ENCODE results near the gene PPP6R2. TPM values are rescaled to one million over a fixed set of nuclear protein-coding genes. Genes with fewer than 3 reads are reported as not detected.
A peak's percentile ranks its signal among the peaks of the same experiment; 100 is the strongest.

Gene PPP6R2
- total and polyA plus RNA-seq, 2 of the 4 experiments (the other 2 are of a cell fraction): 49.2 to 51.6 TPM

- H4K91ac ChIP-seq (ENCODE audit: insufficient read depth, low read depth, low read length): no peak overlapping the region
- H3K9me3 ChIP-seq (ENCODE audit: control insufficient read depth, insufficient read depth, low read length): no peaks in the 10 kb centered on the region
- no peak overlapping the region for H2BK20ac ChIP-seq (ENCODE audit: low read depth, low read length)
- in situ Hi-C loops (cut with MboI; ENCODE audit: low sequenced_read_pairs) (no loop called here), dilution Hi-C loops (cut with HindIII; ENCODE audit: low sequenced_read_pairs, unreplicated experiment) (no loop called here), intact Hi-C loops (cut with micrococcal nuclease) (no loop called here)
- BruUV-seq (replicated peaks): no TSS peak
- no peak overlapping the region for H3K4ac ChIP-seq (ENCODE audit: low read depth, low read length)
- no peak overlapping the region for H3K4me2 ChIP-seq (ENCODE audit: low read depth, low read length)
- no peak overlapping the region for H4K8ac ChIP-seq (ENCODE audit: low read depth in 2 of 2, low read length in 2 of 2)
- H2AFZ ChIP-seq (replicated peaks; ENCODE audit: low read length, poor library complexity): peak overlapping the region; percentile 5
- H3K56ac ChIP-seq (ENCODE audit: extremely low read depth, insufficient read depth, low read length): no peak overlapping the region
- CTCF ChIA-PET: no interaction called here
- POLR2A ChIA-PET (ENCODE audit: unreplicated experiment): no interaction called here
- no peaks in the 10 kb centered on the region for H3K4me1 ChIP-seq (ENCODE audit: control insufficient read depth, insufficient read depth, low read length)
- DNase-seq (no peak), ATAC-seq (ENCODE audit: low read depth) (no peak)
- H3K79me1 ChIP-seq (ENCODE audit: low read depth in 1 of 2, low read length in 2 of 2): peaks cover 0 to 3% of the 10 kb centered on the region in 2 experiments; a peak in 1 of 4 replicates
- no peak overlapping the region for H4K5ac ChIP-seq (ENCODE audit: low read depth, low read length)
- H3K9ac ChIP-seq (ENCODE audit: low read depth, low read length): no peak overlapping the region
- no peak overlapping the region for H2BK15ac ChIP-seq (ENCODE audit: low read depth, low read length)
- H3K27ac ChIP-seq (ENCODE audit: insufficient read depth, low read length): no peak overlapping the region
- peak overlapping the region; percentile 6 for H2AK9ac ChIP-seq (replicated peaks; ENCODE audit: low read depth, low read length, poor library complexity)
- no peaks in the 10 kb centered on the region; the same call in 1 of the 2 replicates for H4K20me1 ChIP-seq (ENCODE audit: insufficient read depth, low read length)
- peaks cover 17% of the 10 kb centered on the region for H3K27me3 ChIP-seq (ENCODE audit: control insufficient read depth, insufficient read depth, low read length)
- H3K23ac ChIP-seq (ENCODE audit: low read depth, low read length): no peak overlapping the region
- H2BK5ac ChIP-seq (ENCODE audit: low read depth, low read length, poor library complexity, severe bottlenecking): no peak overlapping the region
- H3K18ac ChIP-seq (ENCODE audit: low read depth, low read length): no peak overlapping the region
- H3K36me3 ChIP-seq (ENCODE audit: control insufficient read depth, insufficient read depth, low read length): peaks cover 4% of the 10 kb centered on the region; the same call in 1 of the 2 replicates
- no peaks in the 10 kb centered on the region; the same call in 1 of the 2 replicates for H3K9me1 ChIP-seq (ENCODE audit: insufficient read depth, low read length)
- H3K4me3 ChIP-seq (ENCODE audit: insufficient read depth, low read depth, low read length): no peak overlapping the region
- H2AK5ac ChIP-seq (ENCODE audit: low read depth, low read length): no peak overlapping the region
- no peak overlapping the region for H3K14ac ChIP-seq (replicated peaks; ENCODE audit: low read depth, low read length)
- H2BK120ac ChIP-seq (ENCODE audit: low read depth, low read length): no peak overlapping the region
- WGBS, 2 experiments (ENCODE audit: extremely low coverage in 2 of 2, insufficient read length in 1 of 2): 69% methylated on average over 5 of the region's 31 CpGs; no CpG with 5 or more reads in 1 of the 2 experiments
- TF ChIP-seq MAFK (IDR thresholded peaks at IDR 0.05; ENCODE audit: low read depth, low read length): no peak
- TF ChIP-seq CEBPB (IDR thresholded peaks at IDR 0.05; ENCODE audit: low read depth, low read length): no peak
- no peak for TF ChIP-seq RCOR1 (IDR thresholded peaks at IDR 0.05; ENCODE audit: insufficient replicate concordance, low read length)
- no peak for TF ChIP-seq MXI1 (IDR thresholded peaks at IDR 0.05; ENCODE audit: borderline replicate concordance, low read depth, low read length)
- no peak for TF ChIP-seq POLR2A (IDR thresholded peaks at IDR 0.05; ENCODE audit: low read depth, low read length)
- TF ChIP-seq FOS (IDR thresholded peaks at IDR 0.05; ENCODE audit: low read depth, low read length): no peak
Observed at GRCh38 chr22:50483977-50484853, 141.1 kb downstream of the PPP6R2 start.
